Chondrocyte (in vitro differentiated cells): Measurements from ENCODE around the gene ZNF892. TPM values are rescaled to one million over a fixed set of nuclear protein-coding genes. Genes with fewer than 3 reads are reported as not detected.
"Not testable (repeated sequence)": the region's sequence is repeated elsewhere in the genome, so short reads cannot be mapped to it uniquely, and the experiment has no call there.

Experiments used
- DNase-seq: peaks from one replicate; pipeline ENCODE4 v3.0.0; 2021; ENCODE audit warnings: mixed read lengths, low spot score
- H3K27ac Mint-ChIP-seq: one replicate; pipeline ENCODE4 v1.8.0; 2021; ENCODE audit warnings: mild to moderate bottlenecking, moderate library complexity, mixed read lengths; ENCODE audit not compliant: unreplicated experiment
- H3K27me3 Mint-ChIP-seq: 2 replicates; pipeline ENCODE4 v1.8.0; 2021; ENCODE audit warnings: low read depth, mixed read lengths
- H3K36me3 Mint-ChIP-seq: 2 replicates; pipeline ENCODE4 v1.8.0; 2021; ENCODE audit warnings: low read depth, mixed read lengths
- H3K4me1 Mint-ChIP-seq: 2 replicates; pipeline ENCODE4 v1.8.0; 2021; ENCODE audit warnings: low read depth, mild to moderate bottlenecking, mixed read lengths
- H3K4me3 Mint-ChIP-seq: one replicate; pipeline ENCODE4 v1.8.0; 2021; ENCODE audit warnings: mild to moderate bottlenecking, moderate library complexity, mixed read lengths; ENCODE audit not compliant: unreplicated experiment
- H3K9me3 Mint-ChIP-seq: 2 replicates; pipeline ENCODE4 v1.8.0; 2021; ENCODE audit warnings: low read depth, mixed read lengths
- total RNA-seq: library from RNA; stranded (reverse); gene quantifications from 3 replicates; pipeline ENCODE4 v1.2.1, GENCODE V29; 2021
- TF ChIP-seq, protein P1 (sequence below): fragments of 200-600 bp; sonication (generic); IDR thresholded peaks from 2 replicates; pipeline ENCODE4 v1.5.0; 2021; ENCODE audit warnings: antibody characterized with exemption, mild to moderate bottlenecking, moderate library complexity

Gene ZNF892
- total RNA-seq, 1 donor from 2014 or later, result 4.8 TPM

DNA sequence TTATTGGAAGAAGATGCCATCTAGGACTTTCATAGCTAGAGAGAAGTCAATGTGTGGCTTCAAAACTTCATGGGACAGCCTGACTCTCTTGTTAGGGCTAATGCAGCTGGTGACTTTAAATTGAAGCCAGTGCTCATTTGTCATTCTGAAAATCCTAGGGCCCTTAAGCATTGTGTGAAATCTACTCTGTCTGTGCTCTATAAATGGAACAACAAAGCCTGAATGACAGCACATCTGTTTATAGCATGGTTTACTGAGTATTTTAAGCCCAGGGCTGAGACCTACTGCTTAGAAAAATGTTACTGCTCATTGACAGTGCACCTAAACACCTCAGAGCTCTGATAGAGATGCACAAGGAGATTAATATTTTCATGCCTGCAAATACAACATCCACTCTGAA, 30.8 kb downstream of the ZNF892 start:
- no peak for DNase-seq
- TF ChIP-seq, protein P1, sequence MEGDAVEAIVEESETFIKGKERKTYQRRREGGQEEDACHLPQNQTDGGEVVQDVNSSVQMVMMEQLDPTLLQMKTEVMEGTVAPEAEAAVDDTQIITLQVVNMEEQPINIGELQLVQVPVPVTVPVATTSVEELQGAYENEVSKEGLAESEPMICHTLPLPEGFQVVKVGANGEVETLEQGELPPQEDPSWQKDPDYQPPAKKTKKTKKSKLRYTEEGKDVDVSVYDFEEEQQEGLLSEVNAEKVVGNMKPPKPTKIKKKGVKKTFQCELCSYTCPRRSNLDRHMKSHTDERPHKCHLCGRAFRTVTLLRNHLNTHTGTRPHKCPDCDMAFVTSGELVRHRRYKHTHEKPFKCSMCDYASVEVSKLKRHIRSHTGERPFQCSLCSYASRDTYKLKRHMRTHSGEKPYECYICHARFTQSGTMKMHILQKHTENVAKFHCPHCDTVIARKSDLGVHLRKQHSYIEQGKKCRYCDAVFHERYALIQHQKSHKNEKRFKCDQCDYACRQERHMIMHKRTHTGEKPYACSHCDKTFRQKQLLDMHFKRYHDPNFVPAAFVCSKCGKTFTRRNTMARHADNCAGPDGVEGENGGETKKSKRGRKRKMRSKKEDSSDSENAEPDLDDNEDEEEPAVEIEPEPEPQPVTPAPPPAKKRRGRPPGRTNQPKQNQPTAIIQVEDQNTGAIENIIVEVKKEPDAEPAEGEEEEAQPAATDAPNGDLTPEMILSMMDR, result no peak
- H3K36me3 Mint-ChIP-seq, result peaks cover 15% of the 10 kb centered on the region
- H3K27ac Mint-ChIP-seq, result no peak overlapping the region
- no peaks in the 10 kb centered on the region for H3K27me3 Mint-ChIP-seq
- no peak overlapping the region for H3K4me3 Mint-ChIP-seq
- H3K4me1 Mint-ChIP-seq, result no peaks in the 10 kb centered on the region
- H3K9me3 Mint-ChIP-seq, result peaks cover 64% of the 10 kb centered on the region

DNA sequence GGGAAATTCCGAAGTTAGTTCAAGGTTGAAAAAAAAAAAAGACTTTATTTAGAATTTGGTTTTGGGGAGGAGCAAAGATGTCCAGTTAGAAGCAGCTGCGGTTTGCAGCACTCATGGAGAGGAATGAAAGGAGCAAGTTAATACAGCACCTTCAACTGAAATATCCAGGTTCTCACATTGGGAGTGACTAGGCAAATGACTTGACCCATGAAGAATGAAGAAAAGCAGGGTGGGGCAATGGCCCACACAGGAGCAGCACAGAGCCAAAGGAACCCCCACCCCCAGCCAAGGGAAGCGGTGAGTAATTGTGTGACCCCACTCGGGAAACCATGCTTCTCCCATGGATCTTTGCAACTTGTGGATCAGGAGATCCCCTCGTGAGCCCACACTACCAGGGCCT, 32.8 kb downstream of the ZNF892 start:
- Mint-ChIP-seq H3K27ac (no peak overlapping the region), H3K27me3 (no peaks in the 10 kb centered on the region), H3K4me1 (no peaks in the 10 kb centered on the region), H3K9me3 (peaks cover 64% of the 10 kb centered on the region), H3K36me3 (peaks cover 20% of the 10 kb centered on the region), H3K4me3 (no peak overlapping the region)
- TF ChIP-seq, protein P1, result no peak
- DNase-seq, result no peak

DNA sequence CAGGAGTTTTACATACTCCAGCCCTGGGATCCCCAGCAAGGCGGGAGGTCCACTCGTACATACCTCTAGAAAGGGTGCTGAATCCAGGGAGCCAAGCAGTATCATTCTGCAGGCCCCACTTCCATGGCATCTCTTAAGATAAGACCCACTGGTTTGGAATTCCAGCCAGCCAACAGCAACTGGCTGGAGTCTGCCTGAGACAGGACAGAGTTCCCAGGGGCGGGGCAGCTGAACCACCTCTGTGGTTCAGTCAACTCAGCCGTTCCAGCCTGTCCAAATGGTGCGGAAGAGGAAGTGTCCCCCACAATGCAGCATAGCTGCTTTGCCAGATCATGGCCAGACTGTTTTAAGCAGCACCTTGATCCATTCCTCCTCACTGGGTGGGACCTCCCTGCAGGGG, 33.2 kb downstream of the ZNF892 start:
- no peaks in the 10 kb centered on the region for H3K27me3 Mint-ChIP-seq
- no peak for DNase-seq
- H3K27ac Mint-ChIP-seq, result no peak overlapping the region
- peaks cover 20% of the 10 kb centered on the region for H3K36me3 Mint-ChIP-seq
- H3K9me3 Mint-ChIP-seq, result peaks cover 63% of the 10 kb centered on the region
- TF ChIP-seq, protein P1, result no peak
- H3K4me3 Mint-ChIP-seq, result no peak overlapping the region
- no peaks in the 10 kb centered on the region for H3K4me1 Mint-ChIP-seq

DNA sequence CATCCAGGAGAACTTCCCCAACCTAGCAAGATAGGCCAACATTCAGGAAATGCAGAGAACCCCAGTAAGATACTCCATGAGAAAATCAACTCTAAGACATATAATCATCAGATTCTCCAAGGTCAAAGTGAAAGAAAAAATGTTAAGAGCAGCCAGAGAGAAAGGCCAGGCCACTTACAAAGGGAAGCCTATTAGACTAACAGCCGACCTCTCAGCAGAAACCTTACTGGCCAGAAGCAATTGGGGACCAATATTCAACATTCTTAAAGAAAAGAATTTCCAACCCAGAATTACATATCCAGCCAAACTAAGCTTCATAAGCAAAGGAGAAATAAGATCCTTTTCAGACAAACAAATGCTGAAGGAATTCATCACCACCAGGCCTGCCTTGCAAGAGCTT, 34.8 kb downstream of the ZNF892 start:
- DNase-seq, H3K4me1 Mint-ChIP-seq, H3K27me3 Mint-ChIP-seq, H3K27ac Mint-ChIP-seq, H3K4me3 Mint-ChIP-seq: not testable (repeated sequence)
- H3K9me3 Mint-ChIP-seq, result peaks cover 67% of the 10 kb centered on the region
- peaks cover 23% of the 10 kb centered on the region for H3K36me3 Mint-ChIP-seq

Other genes starting within 250 kb of the ZNF892 start
- gene MAL, start 181.8 kb upstream of the ZNF892 start, total RNA-seq, result not detected in 3 replicates
- 32.9 to 42.4 TPM (median 33.6 TPM) in 3 replicates for gene MRPS5, start 85.7 kb upstream of the ZNF892 start, total RNA-seq
- gene ZNF514, start 47.7 kb upstream of the ZNF892 start, total RNA-seq, result 12.1 to 16.3 TPM (median 14.3 TPM) in 3 replicates
- 4.5 to 8.0 TPM (median 5.0 TPM) in 3 replicates for gene ZNF2, start 41.7 kb upstream of the ZNF892 start, total RNA-seq
- gene PROM2, start 66.9 kb downstream of the ZNF892 start, total RNA-seq, result 1.5 to 1.7 TPM (median 1.7 TPM) in 3 replicates
- 3.1 to 6.0 TPM (median 5.9 TPM) in 3 replicates for gene KCNIP3, start 89.8 kb downstream of the ZNF892 start, total RNA-seq
- 23.9 to 30.4 TPM (median 27.4 TPM) in 3 replicates for gene FAHD2A, start 195.2 kb downstream of the ZNF892 start, total RNA-seq